ENCODE measurements around the gene OTUD3. TPM values are rescaled to one million over a fixed set of nuclear protein-coding genes. Genes with fewer than 3 reads are reported as not detected.

OTUD3 gene
- total RNA-seq, 2 donors from 2014 or later, result 14.1 to 16.9 TPM

DNA sequence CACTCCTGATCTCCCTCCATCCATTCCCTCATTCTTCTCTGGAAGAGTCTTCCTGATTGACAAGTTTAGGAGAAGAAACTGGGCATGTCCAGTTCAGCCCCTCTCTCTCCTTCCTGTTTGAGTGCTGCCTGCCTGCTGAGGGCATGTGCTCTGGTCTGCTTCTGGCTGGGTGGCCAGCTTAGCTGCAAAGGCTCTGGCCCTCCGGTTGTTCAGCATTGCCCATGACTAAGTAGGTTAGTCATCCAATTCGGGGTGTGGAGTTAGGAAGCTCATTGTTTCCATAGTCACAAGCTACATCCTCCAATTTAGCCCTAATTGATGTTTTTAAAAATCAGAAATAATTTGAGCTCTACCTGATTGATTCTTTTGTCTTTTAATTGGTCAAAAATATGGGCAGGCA is 66.8 kb downstream of the OTUD3 start:
- no peak overlapping the region for H3K4me3 Mint-ChIP-seq
- peaks cover under 1% of the 10 kb centered on the region for H3K36me3 Mint-ChIP-seq (ENCODE audit: low read depth)
- no peaks in the 10 kb centered on the region for H3K4me1 Mint-ChIP-seq
- ATAC-seq, result no peak
- peaks cover 56% of the 10 kb centered on the region for H3K27me3 Mint-ChIP-seq
- H3K27ac Mint-ChIP-seq, result no peak overlapping the region
- H3K9me3 ChIP-seq (ENCODE audit: control insufficient read depth, low read length, poor library complexity, severe bottlenecking), result no peaks in the 10 kb centered on the region
- no peak for DNase-seq

GRCh38 chr1:19954059-19954458 is 71.9 kb downstream of the OTUD3 start:
- H3K4me3 Mint-ChIP-seq, result no peak overlapping the region
- no peak overlapping the region for H3K27ac Mint-ChIP-seq
- H3K27me3 Mint-ChIP-seq, result peaks cover 44% of the 10 kb centered on the region
- DNase-seq, result no peak
- H3K36me3 Mint-ChIP-seq (ENCODE audit: low read depth), result peaks cover 3% of the 10 kb centered on the region
- no peaks in the 10 kb centered on the region for H3K9me3 ChIP-seq (ENCODE audit: control insufficient read depth, low read length, poor library complexity, severe bottlenecking)
- no peak for ATAC-seq
- no peaks in the 10 kb centered on the region for H3K4me1 Mint-ChIP-seq

- H3K4me1 Mint-ChIP-seq, result no peaks in the 10 kb centered on the region
- DNase-seq, result no peak
- H3K9me3 ChIP-seq (ENCODE audit: control insufficient read depth, low read length, poor library complexity, severe bottlenecking), result no peaks in the 10 kb centered on the region
- peaks cover 52% of the 10 kb centered on the region for H3K27me3 Mint-ChIP-seq
- H3K36me3 Mint-ChIP-seq (ENCODE audit: low read depth), result peaks cover 3% of the 10 kb centered on the region
- no peak overlapping the region for H3K4me3 Mint-ChIP-seq
- no peak for ATAC-seq
- H3K27ac Mint-ChIP-seq, result no peak overlapping the region
Measured at GRCh38 chr1:19955534-19956170, 73.5 kb downstream of the OTUD3 start.

DNA sequence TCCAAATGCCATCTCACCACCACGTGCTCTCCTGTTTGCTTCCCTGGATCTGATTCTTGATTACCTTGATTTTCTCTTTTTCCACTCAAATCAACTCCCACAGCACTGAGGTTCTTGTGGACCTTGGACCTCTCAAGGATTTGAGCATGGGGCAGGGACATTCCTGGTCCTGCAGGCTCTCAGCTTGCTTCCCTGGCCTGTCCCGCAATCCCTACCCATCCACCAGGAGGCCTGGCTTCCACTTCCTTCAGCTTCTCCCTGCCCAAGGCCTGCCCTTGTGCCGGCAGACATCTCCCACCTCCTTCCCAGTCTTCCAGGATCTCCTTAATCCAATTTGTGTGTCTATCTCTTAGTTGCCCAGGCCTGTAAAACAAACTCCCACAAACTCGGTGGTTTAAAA is 75.6 kb downstream of the OTUD3 start:
- H3K27ac Mint-ChIP-seq, result no peak overlapping the region
- DNase-seq (no peak), ATAC-seq (no peak)
- peaks cover 49% of the 10 kb centered on the region for H3K27me3 Mint-ChIP-seq
- H3K4me1 Mint-ChIP-seq, result no peaks in the 10 kb centered on the region
- peaks cover 3% of the 10 kb centered on the region for H3K36me3 Mint-ChIP-seq (ENCODE audit: low read depth)
- no peaks in the 10 kb centered on the region for H3K9me3 ChIP-seq (ENCODE audit: control insufficient read depth, low read length, poor library complexity, severe bottlenecking)
- no peak overlapping the region for H3K4me3 Mint-ChIP-seq

DNA sequence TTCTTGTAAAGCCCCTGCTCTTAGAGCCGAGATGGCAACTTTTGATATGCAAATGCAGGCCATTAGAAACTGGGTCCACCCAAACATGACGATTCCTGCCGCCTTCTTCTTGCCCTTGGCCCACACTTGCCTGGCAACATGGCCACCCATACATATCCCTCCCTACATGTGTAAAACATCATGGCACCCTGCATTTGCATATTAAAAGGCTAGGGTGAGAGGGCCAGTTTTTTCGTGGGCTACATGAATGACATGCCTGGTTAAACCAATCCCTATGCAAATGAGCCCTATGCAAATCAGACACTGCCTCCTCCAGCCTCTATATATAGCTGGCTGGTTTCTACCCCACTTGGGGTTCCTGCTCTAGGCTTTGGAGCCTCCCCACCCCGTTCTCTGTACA is 78.4 kb downstream of the OTUD3 start:
- peaks cover 3% of the 10 kb centered on the region for H3K36me3 Mint-ChIP-seq (ENCODE audit: low read depth)
- no peak overlapping the region for H3K27ac Mint-ChIP-seq
- no peaks in the 10 kb centered on the region for H3K4me1 Mint-ChIP-seq

More for the DNA sequence above, 78.4 kb downstream of the OTUD3 start:
- Mint-ChIP-seq H3K4me3 (no peak overlapping the region), H3K27me3 (peaks cover 63% of the 10 kb centered on the region)
- H3K9me3 ChIP-seq (ENCODE audit: control insufficient read depth, low read length, poor library complexity, severe bottlenecking), result no peaks in the 10 kb centered on the region
- ATAC-seq (no peak), DNase-seq (no peak)

Other genes with a start within 250 kb of the OTUD3 start
- gene NBL1, start 238.1 kb upstream of the OTUD3 start, total RNA-seq, result 10 to 100 TPM; 32.0 to 32.3 TPM
- under 1 TPM; 0.16 to 0.17 TPM for gene HTR6, start 217.5 kb upstream of the OTUD3 start, total RNA-seq
- gene TMCO4, start 82.5 kb upstream of the OTUD3 start, total RNA-seq, result 10 to 100 TPM; 18.6 TPM
- not detected for gene RNF186, start 67.1 kb upstream of the OTUD3 start, total RNA-seq
- gene PLA2G2E, start 41.2 kb downstream of the OTUD3 start, total RNA-seq, result not detected
- gene PLA2G2A, start 97.2 kb downstream of the OTUD3 start, total RNA-seq, result not detected
- not detected for gene PLA2G5, start 187.8 kb downstream of the OTUD3 start, total RNA-seq
- gene PLA2G2D, start 237.1 kb downstream of the OTUD3 start, total RNA-seq, result not detected

Measured in T-helper 17 cell (primary cell).